ENCODE measurements around the gene SLC25A29.

GRCh38 chr14:100274250-100274649, 32.0 kb downstream of the SLC25A29 start:
- TF ChIP-seq CTCF (conservative IDR thresholded peaks at IDR 0.05; ENCODE audit: low read length) (no peak), EZH2phosphoT487 (IDR thresholded peaks at IDR 0.05; ENCODE audit: borderline replicate concordance) (no peak)

All from Loucy (cell line).